HG02884 (cell line): ENCODE data around the gene SBDS.

Source experiments
- ATAC-seq: cut with Tn5 transposase; IDR thresholded peaks from one replicate; pipeline ENCODE4 v1.9.1; 2021; ENCODE audit warnings: mild to moderate bottlenecking, moderate library complexity; ENCODE audit not compliant: unreplicated experiment

The SBDS gene

DNA sequence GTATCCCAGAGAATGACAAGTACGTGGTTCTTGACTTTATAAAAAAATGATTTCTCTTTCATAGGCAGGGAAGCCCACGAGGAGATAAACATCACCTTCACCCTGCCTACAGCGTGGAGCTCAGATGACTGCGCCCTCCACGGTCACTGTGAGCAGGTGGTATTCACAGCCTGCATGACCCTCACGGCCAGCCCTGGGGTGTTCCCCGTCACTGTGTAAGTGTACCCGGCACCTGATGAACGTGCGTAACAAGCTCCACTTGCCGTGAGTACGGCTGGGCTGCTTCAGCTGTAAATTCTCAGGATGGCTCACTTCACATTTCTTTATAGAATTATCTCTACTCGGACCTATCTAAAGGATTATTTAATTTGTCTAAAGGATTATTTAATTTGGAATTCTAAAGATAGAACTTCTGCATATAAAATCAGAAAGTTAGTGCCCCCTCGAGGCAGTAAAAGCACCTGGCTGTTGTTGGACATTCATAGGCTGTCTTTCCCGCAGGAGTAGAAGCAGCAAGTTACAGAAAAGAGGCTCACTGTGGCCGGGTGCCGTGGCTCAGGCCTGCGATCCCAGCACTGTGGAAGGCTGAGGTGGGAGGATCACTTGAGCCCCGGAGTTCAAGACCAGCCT is 46.8 kb downstream of the SBDS start:
- ATAC-seq, result no peak

DNA sequence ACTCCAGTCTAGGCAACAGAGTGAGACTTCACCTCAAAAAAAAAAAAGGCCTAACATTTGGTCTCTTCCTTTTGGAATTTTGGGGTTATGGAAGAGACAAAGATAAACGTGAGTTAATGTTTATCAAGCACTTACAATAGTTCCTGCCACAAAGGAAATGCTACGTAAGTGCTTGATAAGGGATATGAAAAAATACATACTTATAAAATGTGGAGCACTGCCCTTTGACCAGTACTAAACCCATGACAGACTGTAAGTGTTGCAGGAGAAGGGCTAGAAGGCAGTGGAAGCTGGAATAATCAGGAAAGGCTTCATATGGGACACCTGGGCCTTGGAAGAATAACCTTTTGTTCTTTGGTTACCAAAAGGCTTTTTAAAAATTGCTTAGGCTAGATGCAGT is 48.8 kb downstream of the SBDS start:
- ATAC-seq, result no peak

DNA sequence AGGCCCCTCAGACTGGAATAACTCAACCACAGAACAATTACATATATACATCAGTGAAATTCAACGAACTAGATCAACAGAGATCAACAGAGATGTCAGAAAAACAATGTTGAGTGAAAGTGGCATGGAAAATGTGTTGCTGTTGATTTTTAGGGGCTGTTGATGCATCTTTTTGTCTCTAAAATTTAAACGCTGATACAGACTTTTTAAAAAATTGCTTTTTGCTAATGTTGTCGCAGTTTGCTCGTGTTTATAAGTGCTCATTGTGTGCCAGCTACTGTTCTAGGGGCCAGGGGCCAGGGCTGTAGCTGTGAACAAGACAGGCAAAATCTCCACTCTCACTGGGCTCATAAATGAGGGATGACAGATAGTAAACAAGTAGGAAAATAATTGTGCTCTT is 56.1 kb downstream of the SBDS start:
- ATAC-seq, result no peak

DNA sequence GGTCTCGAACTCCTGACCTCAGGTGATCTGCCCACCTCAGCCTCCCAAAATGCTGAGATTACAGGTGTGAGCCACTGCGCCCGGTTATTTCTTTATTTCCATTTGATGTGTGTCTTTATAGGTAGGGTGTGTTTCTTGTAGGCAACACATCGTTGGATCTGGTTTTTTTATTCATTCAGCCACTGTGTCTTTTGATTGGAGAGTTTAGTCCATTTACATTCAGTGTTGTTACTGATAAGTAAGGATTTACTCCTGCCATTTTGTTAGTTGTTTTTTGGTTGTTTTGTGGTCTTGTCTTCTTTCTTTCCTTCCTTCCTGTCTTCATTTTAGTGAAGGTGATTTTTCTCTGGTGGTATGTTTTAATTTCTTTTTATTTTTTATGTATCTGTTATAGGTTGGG is 57.4 kb downstream of the SBDS start:
- ATAC-seq, result no peak
